OCI-LY3 (cell line): ENCODE measurements around the gene ARHGAP9.

ENCODE experiments used
- H2AFZ ChIP-seq: fragments of 200-600, 300-600 bp; shearing (Covaris generic); 2 replicates; pipeline ENCODE4 v1.6.0; 2014; ENCODE audit warnings: antibody characterized with exemption, low read depth, low read length
- H3K27ac ChIP-seq: fragments of 200-600, 300-600 bp; sonication (generic); 2 replicates; pipeline ENCODE4 v1.5.1; 2014; ENCODE audit warnings: mild to moderate bottlenecking, low read length, moderate library complexity, mixed read lengths
- H3K27me3 ChIP-seq: fragments of 200-600, 300-600 bp; sonication (generic); 2 replicates; pipeline ENCODE4 v1.6.1; 2014; ENCODE audit warnings: low read depth, low read length, mixed read lengths
- H3K36me3 ChIP-seq: fragments of 200-600, 300-600 bp; sonication (generic); replicated peaks from 2 replicates; pipeline ENCODE3; 2014; ENCODE audit warnings: low read depth, low read length, mixed read lengths
- H3K4me1 ChIP-seq: fragments of 300-600, 200-600 bp; sonication (generic); 2 replicates; pipeline ENCODE4 v1.6.1; 2014; ENCODE audit warnings: low read length, mixed read lengths
- H3K4me2 ChIP-seq: fragments of 200-600, 300-600 bp; sonication (generic); 2 replicates; pipeline ENCODE4 v1.6.1; 2014; ENCODE audit warnings: low read length, mixed read lengths
- H3K4me3 ChIP-seq: fragments of 300-600, 200-600 bp; sonication (generic); 2 replicates; pipeline ENCODE4 v1.5.1; 2014; ENCODE audit warnings: antibody characterized with exemption, mild to moderate bottlenecking, low read length, moderate library complexity
- H3K79me2 ChIP-seq: fragments of 300-600, 200-600 bp; shearing (Covaris generic); 2 replicates; pipeline ENCODE4 v1.6.1; 2014; ENCODE audit warnings: mild to moderate bottlenecking, low read length, mixed read lengths
- H3K9ac ChIP-seq: fragments of 300-600, 200-600 bp; shearing (Covaris generic); 2 replicates; pipeline ENCODE4 v1.6.0; 2014; ENCODE audit warnings: mild to moderate bottlenecking, low read length, moderate library complexity
- H3K9me3 ChIP-seq: fragments of 200-600, 300-600 bp; shearing (Covaris generic); 2 replicates; pipeline ENCODE4 v1.6.1; 2014; ENCODE audit warnings: low read length, mixed read lengths; ENCODE audit not compliant: insufficient read depth
- H4K20me1 ChIP-seq: fragments of 200-600, 300-600 bp; sonication (generic); 2 replicates; pipeline ENCODE4 v1.6.1; 2016; ENCODE audit warnings: low read length, mixed read lengths; ENCODE audit not compliant: insufficient read depth
- CTCF ChIP-seq: fragments of 200-600, 300-600 bp; sonication (generic); IDR thresholded peaks from 2 replicates; pipeline ENCODE4 v1.5.1; 2014; ENCODE audit warnings: antibody characterized with exemption, low read length, low read depth
- EZH2phosphoT487 ChIP-seq: fragments of 200-600 bp; shearing (Covaris generic); IDR thresholded peaks from 2 replicates; pipeline ENCODE4 v1.6.1; 2018; ENCODE audit warnings: antibody characterized with exemption, mixed run types, low read depth

ARHGAP9 gene

GRCh38 chr12:57439762-57440266 is 39.9 kb downstream of the ARHGAP9 start:
- TF ChIP-seq CTCF (no peak), EZH2phosphoT487 (no peak)
- no peak overlapping the region for H3K9ac ChIP-seq
- H3K4me1 ChIP-seq, result peaks cover under 1% of the 10 kb centered on the region
- H4K20me1 ChIP-seq, result no peaks in the 10 kb centered on the region
- H3K36me3 ChIP-seq, result no peaks in the 10 kb centered on the region
- no peaks in the 10 kb centered on the region for H3K79me2 ChIP-seq
- H3K4me2 ChIP-seq, result no peak overlapping the region
- H3K27me3 ChIP-seq, result no peaks in the 10 kb centered on the region
- no peaks in the 10 kb centered on the region for H3K9me3 ChIP-seq
- H3K27ac ChIP-seq, result no peak overlapping the region
- H3K4me3 ChIP-seq, result no peak overlapping the region
- no peak overlapping the region for H2AFZ ChIP-seq

- no peaks in the 10 kb centered on the region for H3K27me3 ChIP-seq
- H2AFZ ChIP-seq, result no peak overlapping the region
- H3K4me1 ChIP-seq, result no peaks in the 10 kb centered on the region
- H3K79me2 ChIP-seq, result no peaks in the 10 kb centered on the region
- no peaks in the 10 kb centered on the region for H3K36me3 ChIP-seq
- H4K20me1 ChIP-seq, result no peaks in the 10 kb centered on the region
- H3K27ac ChIP-seq, result no peak overlapping the region
- H3K9me3 ChIP-seq, result no peaks in the 10 kb centered on the region
- H3K9ac ChIP-seq, result no peak overlapping the region
- H3K4me2 ChIP-seq, result no peak overlapping the region
- TF ChIP-seq CTCF (no peak), EZH2phosphoT487 (no peak)
- no peak overlapping the region for H3K4me3 ChIP-seq
Observed at GRCh38 chr12:57438400-57438799, 41.3 kb downstream of the ARHGAP9 start.

GRCh38 chr12:57435293-57435692 is 44.4 kb downstream of the ARHGAP9 start:
- no peaks in the 10 kb centered on the region for H3K36me3 ChIP-seq
- peaks cover 5% of the 10 kb centered on the region; the same call in 1 of the 2 replicates for H3K4me1 ChIP-seq
- H3K27me3 ChIP-seq, result no peaks in the 10 kb centered on the region
- no peaks in the 10 kb centered on the region for H3K9me3 ChIP-seq
- H2AFZ ChIP-seq, result no peak overlapping the region
- no peak for TF ChIP-seq CTCF
- TF ChIP-seq EZH2phosphoT487, result no peak
- H3K79me2 ChIP-seq, result peaks cover 2% of the 10 kb centered on the region; the same call in 1 of the 2 replicates
- no peak overlapping the region for H3K9ac ChIP-seq
- H3K4me2 ChIP-seq, result no peak overlapping the region
- H3K4me3 ChIP-seq, result no peak overlapping the region
- H4K20me1 ChIP-seq, result no peaks in the 10 kb centered on the region
- H3K27ac ChIP-seq, result no peak overlapping the region

GRCh38 chr12:57434517-57435223 is 45.0 kb downstream of the ARHGAP9 start, which contains the start of gene INHBC:
TSS of gene INHBC (plus strand) at chr12:57434784. CDS start at chr12:57434887, 103 bp downstream.
- TF ChIP-seq EZH2phosphoT487, result no peak
- TF ChIP-seq CTCF, result no peak
- H3K9me3 ChIP-seq, result no peaks in the 10 kb centered on the region
- no peak within 1 kb of the TSS for H3K9ac ChIP-seq
- H3K4me3 ChIP-seq, result no peak within 1 kb of the TSS
- H3K27ac ChIP-seq, result no peak within 1 kb of the TSS
- no peaks in the 10 kb centered on the region for H3K36me3 ChIP-seq
- H2AFZ ChIP-seq, result no peak within 1 kb of the TSS
- H3K4me1 ChIP-seq, result peaks cover 7% of the 10 kb centered on the region
- peaks cover 8% of the 10 kb centered on the region for H3K79me2 ChIP-seq
- no peaks in the 10 kb centered on the region for H4K20me1 ChIP-seq
- no peaks in the 10 kb centered on the region for H3K27me3 ChIP-seq
- no peak within 1 kb of the TSS for H3K4me2 ChIP-seq
